ENCODE measurements around the gene SGCA. TPM values are rescaled to one million over a fixed set of nuclear protein-coding genes. Genes with fewer than 3 reads are reported as not detected.

Gene SGCA
- total and polyA plus RNA-seq, 2 of the 13 experiments (the other 11 are each of a cell fraction or from before 2014, with no cell fraction given): not detected

DNA sequence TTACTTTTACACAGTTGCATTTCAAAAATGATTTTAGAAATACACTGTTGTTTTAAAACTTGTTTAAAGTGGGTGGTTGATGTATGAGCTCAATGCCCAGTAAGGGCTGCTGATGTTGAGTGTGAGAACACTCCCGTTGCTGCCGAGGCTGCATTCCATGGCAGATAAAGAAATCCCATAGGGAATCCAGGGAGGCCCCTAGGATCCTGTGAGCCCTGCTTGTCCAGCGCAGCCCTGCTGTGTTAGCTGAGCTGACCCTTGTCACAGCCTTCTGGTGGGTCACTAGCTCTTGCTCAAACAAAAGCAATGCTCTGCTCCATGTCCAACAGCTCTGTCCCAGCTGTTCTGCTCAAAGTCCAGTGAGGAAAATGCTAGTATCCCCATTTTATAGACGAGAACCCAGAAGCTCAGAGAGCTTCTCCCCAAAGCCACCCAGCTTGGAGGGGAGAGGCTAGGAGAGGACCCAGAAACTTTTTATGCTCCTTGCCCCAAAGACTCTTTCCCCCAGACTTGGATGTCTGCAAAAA is 54.2 kb downstream of the SGCA start (continued):
- no peak for TF ChIP-seq CENPT (CRISPR knock-in tag; IDR thresholded peaks at IDR 0.05; ENCODE audit: low read depth)
- no peak for TF ChIP-seq ZNF563 (CRISPR knock-in tag; IDR thresholded peaks at IDR 0.05)
- TF ChIP-seq ZNF580 (CRISPR knock-in tag; IDR thresholded peaks at IDR 0.05; ENCODE audit: borderline replicate concordance, low read depth): 0 out of 2 replicates have a peak, but pooled peaks have one; percentile 18
- TF ChIP-seq ZNF407 (CRISPR knock-in tag; IDR thresholded peaks at IDR 0.05; ENCODE audit: not compliant biosample characterization): no peak
- TF ChIP-seq SSRP1 (CRISPR knock-in tag; IDR thresholded peaks at IDR 0.05): no peak
- TF ChIP-seq NAIF1 (CRISPR knock-in tag; IDR thresholded peaks at IDR 0.05; ENCODE audit: borderline replicate concordance): no peak
- no peak for TF ChIP-seq SUZ12 (IDR thresholded peaks at IDR 0.05; ENCODE audit: low read depth, low read length)
- TF ChIP-seq ZNF687 (CRISPR knock-in tag; IDR thresholded peaks at IDR 0.05): no peak; the same call in 1 of the 2 replicates
- TF ChIP-seq, protein P1, sequence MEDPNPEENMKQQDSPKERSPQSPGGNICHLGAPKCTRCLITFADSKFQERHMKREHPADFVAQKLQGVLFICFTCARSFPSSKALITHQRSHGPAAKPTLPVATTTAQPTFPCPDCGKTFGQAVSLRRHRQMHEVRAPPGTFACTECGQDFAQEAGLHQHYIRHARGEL (CRISPR knock-in tag; IDR thresholded peaks at IDR 0.05): no peak
- TF ChIP-seq ZNF513 (CRISPR knock-in tag; conservative IDR thresholded peaks at IDR 0.05): no peak
